Mesenchymal stem cell (in vitro differentiated cells and primary cell): ENCODE results near the gene CCDC18.

Source experiments
- DNase-seq: peaks from one replicate; pipeline ENCODE4 v3.0.0-alpha.2; 2013
- H2AFZ ChIP-seq: one replicate; pipeline ENCODE4 v1.6.1; 2013; ENCODE audit warnings: low read depth, mild to moderate bottlenecking, control low read depth, inconsistent platforms, low read length, moderate library complexity
- H2AK5ac ChIP-seq: 2 replicates; pipeline ENCODE4 v1.6.1; 2013; ENCODE audit warnings: low read length, moderate library complexity, mild to moderate bottlenecking, inconsistent platforms; ENCODE audit not compliant: severe bottlenecking
- H2BK120ac ChIP-seq: one replicate; pipeline ENCODE4 v1.6.1; 2013; ENCODE audit warnings: low read depth, mild to moderate bottlenecking, inconsistent platforms, low read length, moderate library complexity
- H2BK12ac ChIP-seq, 2 experiments: one replicate each; pipeline ENCODE4 v1.6.1; 2013; ENCODE audit warnings: inconsistent platforms in 2 of 2, low read length in 2 of 2, mild to moderate bottlenecking in 2 of 2, moderate library complexity in 2 of 2, control low read depth in 1 of 2
- H2BK15ac ChIP-seq: one replicate; pipeline ENCODE4 v1.6.1; 2013; ENCODE audit warnings: mild to moderate bottlenecking, low read depth, inconsistent platforms; ENCODE audit not compliant: poor library complexity, severe bottlenecking
- H2BK5ac ChIP-seq: 2 replicates; pipeline ENCODE4 v1.6.1; 2013; ENCODE audit warnings: low read depth, mild to moderate bottlenecking, low read length, control low read depth, inconsistent platforms; ENCODE audit not compliant: poor library complexity, severe bottlenecking
- H3K14ac ChIP-seq, 2 experiments: one replicate each; pipeline ENCODE4 v1.6.1; 2013; ENCODE audit warnings: inconsistent platforms in 2 of 2, low read length in 2 of 2, control low read depth in 1 of 2, mild to moderate bottlenecking in 1 of 2, moderate library complexity in 1 of 2
- H3K18ac ChIP-seq, 2 experiments: one replicate each; pipeline ENCODE4 v1.6.1; 2013; ENCODE audit warnings: inconsistent platforms in 2 of 2, low read length in 2 of 2, control low read depth in 1 of 2, low read depth in 1 of 2, mild to moderate bottlenecking in 1 of 2
- H3K23ac ChIP-seq, 2 experiments: one replicate each; pipeline ENCODE4 v1.6.1; 2013; ENCODE audit warnings: inconsistent platforms in 2 of 2, low read length in 2 of 2, mild to moderate bottlenecking in 2 of 2, moderate library complexity in 2 of 2, control low read depth in 1 of 2
- H3K27ac ChIP-seq: 2 replicates; pipeline ENCODE4 v1.5.1; 2013; ENCODE audit warnings: mild to moderate bottlenecking, moderate library complexity, low read length, control low read depth, inconsistent platforms; ENCODE audit not compliant: poor library complexity, severe bottlenecking
- H3K27me3 ChIP-seq, 2 experiments: 2 replicates each; pipeline versions ENCODE4 v1.6.1 to v1.7.0; 2013; ENCODE audit warnings: low read length in 2 of 2, mild to moderate bottlenecking in 2 of 2, moderate library complexity in 2 of 2, control low read depth in 1 of 2, inconsistent platforms in 1 of 2; ENCODE audit not compliant: control insufficient read depth in 1 of 2, insufficient read depth in 1 of 2
- H3K36me3 ChIP-seq, 2 experiments: 2 replicates each; pipeline versions ENCODE4 v1.6.1 to v1.7.0; 2013; ENCODE audit warnings: low read length in 2 of 2, control low read depth in 1 of 2, inconsistent platforms in 1 of 2, low read depth in 1 of 2, mild to moderate bottlenecking in 1 of 2; ENCODE audit not compliant: insufficient read depth in 2 of 2, control insufficient read depth in 1 of 2
- H3K4ac ChIP-seq, 2 experiments: one replicate each; pipeline ENCODE4 v1.6.1; 2013; ENCODE audit warnings: inconsistent platforms in 2 of 2, low read length in 2 of 2, mild to moderate bottlenecking in 2 of 2, moderate library complexity in 2 of 2, control low read depth in 1 of 2, low read depth in 1 of 2
- H3K4me1 ChIP-seq: 2 replicates; pipeline ENCODE4 v1.6.1; 2013; ENCODE audit warnings: low read depth, low read length, control low read depth; ENCODE audit not compliant: control insufficient read depth, insufficient read depth
- H3K4me2 ChIP-seq: 2 replicates; pipeline ENCODE4 v1.6.1; 2013; ENCODE audit warnings: low read length, mild to moderate bottlenecking, inconsistent platforms; ENCODE audit not compliant: poor library complexity, severe bottlenecking
- H3K4me3 ChIP-seq, 2 experiments: 2 replicates each; pipeline versions ENCODE4 v1.5.1 to v1.7.0; 2013; ENCODE audit warnings: low read length in 2 of 2, mild to moderate bottlenecking in 2 of 2, control low read depth in 1 of 2, low read depth in 1 of 2; ENCODE audit not compliant: insufficient read depth in 1 of 2
- H3K79me1 ChIP-seq: replicated peaks from 2 replicates; pipeline ENCODE4 v1.6.1; 2013; ENCODE audit warnings: mild to moderate bottlenecking, control low read depth, low read length, inconsistent platforms; ENCODE audit not compliant: poor library complexity, severe bottlenecking
- H3K9ac ChIP-seq: 2 replicates; pipeline ENCODE4 v1.7.0; 2013; ENCODE audit warnings: mild to moderate bottlenecking, low read length, moderate library complexity
- H3K9me3 ChIP-seq: 2 replicates; pipeline ENCODE4 v1.7.0; 2013; ENCODE audit warnings: mild to moderate bottlenecking, low read length; ENCODE audit not compliant: control insufficient read depth
- H4K8ac ChIP-seq: one replicate; pipeline ENCODE4 v1.6.1; 2013; ENCODE audit warnings: inconsistent platforms, mild to moderate bottlenecking, low read length, moderate library complexity
- H4K91ac ChIP-seq: one replicate; pipeline ENCODE4 v1.6.1; 2013; ENCODE audit warnings: mild to moderate bottlenecking, low read length, inconsistent platforms
- WGBS: methylation state at CpG from one replicate; pipeline ENCODE4 v1.1.7; 2013; ENCODE audit warnings: mixed read lengths; 5-methylcytosine and 5-hydroxymethylcytosine counted together

CCDC18 gene

GRCh38 chr1:93200714-93201113, 20.2 kb downstream of the CCDC18 start:
- no peak overlapping the region for H4K91ac ChIP-seq
- H3K18ac ChIP-seq = no peak overlapping the region
- H2BK120ac ChIP-seq = no peak overlapping the region
- WGBS = 98% methylated on average over 3 of the region's 4 CpGs
- no peak overlapping the region for H3K23ac ChIP-seq
- H3K4me3 ChIP-seq = no peak overlapping the region
- H3K9ac ChIP-seq = no peak overlapping the region
- H3K4ac ChIP-seq = no peak overlapping the region
- no peaks in the 10 kb centered on the region for H3K27me3 ChIP-seq
- peaks cover 10 to 42% of the 10 kb centered on the region in 2 experiments for H3K36me3 ChIP-seq
- H2BK5ac ChIP-seq = no peak overlapping the region
- no peaks in the 10 kb centered on the region for H3K9me3 ChIP-seq
- H4K8ac ChIP-seq = no peak overlapping the region
- no peak for DNase-seq
- H2BK12ac ChIP-seq = no peak overlapping the region
- peaks cover 8% of the 10 kb centered on the region for H3K79me1 ChIP-seq
- H2AFZ ChIP-seq = no peak overlapping the region
- H3K14ac ChIP-seq = no peak overlapping the region
- H2AK5ac ChIP-seq = no peak overlapping the region
- no peak overlapping the region for H3K4me2 ChIP-seq
- H3K4me1 ChIP-seq = peaks cover 2% of the 10 kb centered on the region
- H2BK15ac ChIP-seq = no peak overlapping the region
- H3K27ac ChIP-seq = no peak overlapping the region

- Histone ChIP-seq H2BK12ac (no peak overlapping the region), H3K9ac (no peak overlapping the region), H2BK15ac (no peak overlapping the region), H2BK5ac (no peak overlapping the region), H3K4me3 (no peak overlapping the region), H3K27ac (no peak overlapping the region), H3K14ac (no peak overlapping the region), H3K9me3 (no peaks in the 10 kb centered on the region), H3K4me2 (no peak overlapping the region), H2BK120ac (no peak overlapping the region), H3K4me1 (no peaks in the 10 kb centered on the region), H3K23ac (no peak overlapping the region), H3K18ac (no peak overlapping the region), H3K79me1 (peaks cover 3% of the 10 kb centered on the region), H4K8ac (no peak overlapping the region), H2AK5ac (no peak overlapping the region), H3K36me3 (peaks cover 0 to 42% of the 10 kb centered on the region in 2 experiments), H3K4ac (no peak overlapping the region), H2AFZ (no peak overlapping the region), H3K27me3 (no peaks in the 10 kb centered on the region), H4K91ac (no peak overlapping the region)
- WGBS = 91% methylated on average over 3 of the region's 6 CpGs
- DNase-seq = no peak
Observed at GRCh38 chr1:93205892-93206566, 25.5 kb downstream of the CCDC18 start.

GRCh38 chr1:93206567-93206954, 26.0 kb downstream of the CCDC18 start:
- Histone ChIP-seq H3K79me1 (peaks cover 3% of the 10 kb centered on the region), H2AK5ac (no peak overlapping the region), H4K8ac (no peak overlapping the region), H4K91ac (no peak overlapping the region), H3K23ac (no peak overlapping the region), H3K4me2 (no peak overlapping the region), H3K4me1 (no peaks in the 10 kb centered on the region), H3K9me3 (no peaks in the 10 kb centered on the region), H2BK120ac (no peak overlapping the region), H3K14ac (no peak overlapping the region), H3K9ac (no peak overlapping the region), H3K36me3 (peaks cover 0 to 42% of the 10 kb centered on the region in 2 experiments), H2BK15ac (no peak overlapping the region), H2BK12ac (no peak overlapping the region), H3K18ac (no peak overlapping the region), H3K4ac (no peak overlapping the region), H3K4me3 (no peak overlapping the region), H2BK5ac (no peak overlapping the region), H3K27ac (no peak overlapping the region), H2AFZ (no peak overlapping the region), H3K27me3 (no peaks in the 10 kb centered on the region)
- DNase-seq = no peak

- DNase-seq = no peak
- no peak overlapping the region for H3K4ac ChIP-seq
- H2AK5ac ChIP-seq = no peak overlapping the region
- no peak overlapping the region for H2BK15ac ChIP-seq
- H3K4me1 ChIP-seq = no peaks in the 10 kb centered on the region
- H2BK12ac ChIP-seq = no peak overlapping the region
- no peak overlapping the region for H2AFZ ChIP-seq
- no peaks in the 10 kb centered on the region for H3K27me3 ChIP-seq
- H4K91ac ChIP-seq = no peak overlapping the region
- no peak overlapping the region for H2BK120ac ChIP-seq
- H4K8ac ChIP-seq = no peak overlapping the region
- H3K14ac ChIP-seq = no peak overlapping the region
- no peaks in the 10 kb centered on the region for H3K9me3 ChIP-seq
- peaks cover 3% of the 10 kb centered on the region for H3K79me1 ChIP-seq
- no peak overlapping the region for H2BK5ac ChIP-seq
- H3K27ac ChIP-seq = no peak overlapping the region
- 95% methylated on average over 4 of the region's 5 CpGs for WGBS
- peaks cover 0 to 36% of the 10 kb centered on the region in 2 experiments for H3K36me3 ChIP-seq
- H3K23ac ChIP-seq = no peak overlapping the region
- no peak overlapping the region for H3K18ac ChIP-seq
- no peak overlapping the region for H3K9ac ChIP-seq
- no peak overlapping the region for H3K4me2 ChIP-seq
- H3K4me3 ChIP-seq = no peak overlapping the region
Observed at GRCh38 chr1:93207211-93207610, 26.7 kb downstream of the CCDC18 start.
